GM18873 (cell line): ENCODE measurements around the gene SAA2.

ENCODE experiments used
- ATAC-seq: cut with Tn5 transposase; IDR thresholded peaks from one replicate; pipeline ENCODE4 v1.9.1; 2021; ENCODE audit warnings: mild to moderate bottlenecking, moderate library complexity, moderate number of reproducible peaks; ENCODE audit not compliant: unreplicated experiment, low FRiP score

Gene SAA2

GRCh38 chr11:18253778-18254338, 5.4 kb upstream of the SAA2 start:
- no peak for ATAC-seq

GRCh38 chr11:18253233-18253632, 4.8 kb upstream of the SAA2 start:
- no peak for ATAC-seq

GRCh38 chr11:18247191-18247581, 1.3 kb downstream of the SAA2 start:
- ATAC-seq, result peak; percentile 12

GRCh38 chr11:18246379-18247190, 1.9 kb downstream of the SAA2 start:
- peak; percentile 76 for ATAC-seq

- ATAC-seq, result no peak
Measured at GRCh38 chr11:18245396-18245795, 3.1 kb downstream of the SAA2 start.

- no peak for ATAC-seq
Measured at GRCh38 chr11:18243783-18244362, 4.6 kb downstream of the SAA2 start.

GRCh38 chr11:18239655-18240054, 8.8 kb downstream of the SAA2 start:
- ATAC-seq, result no peak

GRCh38 chr11:18236664-18237356, 11.7 kb downstream of the SAA2 start, which contains the start of gene SAA4:
Gene SAA4, minus strand, starts transcription at chr11:18236802. Its CDS starts 876 bp downstream, at chr11:18235926.
- no peak for ATAC-seq

GRCh38 chr11:18235394-18236334, 12.8 kb downstream of the SAA2 start:
- ATAC-seq, result no peak

- ATAC-seq, result no peak
Measured at GRCh38 chr11:18233912-18234311, 14.6 kb downstream of the SAA2 start.

GRCh38 chr11:18230859-18231258, 17.6 kb downstream of the SAA2 start:
- no peak for ATAC-seq

GRCh38 chr11:18229501-18229900, 19.0 kb downstream of the SAA2 start:
- ATAC-seq, result peak; percentile 95

GRCh38 chr11:18225913-18226312, 22.6 kb downstream of the SAA2 start:
- ATAC-seq, result no peak

- ATAC-seq, result no peak
Measured at GRCh38 chr11:18223591-18224387, 24.7 kb downstream of the SAA2 start.

- ATAC-seq, result no peak
Measured at GRCh38 chr11:18222814-18223421, 25.6 kb downstream of the SAA2 start.

GRCh38 chr11:18221274-18221876, 27.1 kb downstream of the SAA2 start:
- no peak for ATAC-seq

- no peak for ATAC-seq
Measured at GRCh38 chr11:18209058-18209457, 39.4 kb downstream of the SAA2 start.

- no peak for ATAC-seq
Measured at GRCh38 chr11:18204771-18205170, 43.7 kb downstream of the SAA2 start.
